Sigmoid colon (tissue), 7 donors: ENCODE results near the gene METTL2A. TPM values are rescaled to one million over a fixed set of nuclear protein-coding genes. Genes with fewer than 3 reads are reported as not detected.
"Not testable (repeated sequence)": the region's sequence is repeated elsewhere in the genome, so short reads cannot be mapped to it uniquely, and the experiment has no call there.

Experiments used
- DNase-seq: peaks from one replicate; pipeline ENCODE4 v3.0.0-alpha.2; 2019
- H3K27ac ChIP-seq, 4 donors: fragments of 200-600 bp; sonication (generic); one replicate each; pipeline ENCODE4 v1.5.1; 2016 to 2019; ENCODE audit warnings: mild to moderate bottlenecking in 1 of 4
- H3K27me3 ChIP-seq, 3 donors: fragments of 200-600 bp; sonication (generic); one replicate each; pipeline ENCODE4 v1.5.1; 2019; ENCODE audit warnings: mild to moderate bottlenecking in 1 of 3
- H3K36me3 ChIP-seq, 4 donors: fragments of 200-600 bp; sonication (generic); one replicate each; pipeline ENCODE4 v1.5.1; 2016 to 2019
- H3K4me1 ChIP-seq, 4 donors: fragments of 200-600 bp; sonication (generic); one replicate each; pipeline ENCODE4 v1.5.1; 2017 to 2019
- H3K4me3 ChIP-seq, 4 donors: fragments of 200-600 bp; sonication (generic); one replicate each; pipeline ENCODE4 v1.5.1; 2017 to 2019; ENCODE audit warnings: mild to moderate bottlenecking in 2 of 4, moderate library complexity in 1 of 4
- H3K9me3 ChIP-seq, 4 donors: fragments of 200-600 bp in 3 of 4; sonication (generic) in 3 of 4; one replicate each; pipeline versions ENCODE4 v1.5.1 to v1.6.1; 2013 to 2019
- WGBS, 2 donors: extraction: QIAGEN DNeasy Blood & Tissue Kit; methylation state at CpG; one replicate each; pipeline ENCODE4 v1.1.7; 2013; 5-methylcytosine and 5-hydroxymethylcytosine counted together
- intact Hi-C: fragments of 100-400 bp; cut with DNase I; formaldehyde crosslinking; loops from one replicate; pipeline ENCODE4 v1.15.1; 2023
- polyA plus RNA-seq, 3 donors: library from polyadenylated mRNA; stranded (reverse); fragments of 200-250 nt; gene quantifications; one replicate each; pipeline ENCODE4 v1.2.3, GENCODE V29; 2013
- small RNA-seq, 3 donors: library from RNA; depleted of rRNA; stranded (forward); fragments of <200 nt; gene quantifications; one replicate each; pipeline ENCODE3, GENCODE V24; 2016
- total RNA-seq, 4 donors: library from RNA; depleted of rRNA; stranded (reverse); fragments of >200 nt; gene quantifications; one replicate each; pipeline ENCODE4 v1.1.0, GENCODE V29; 2016
- donor health status: healthy with polysubstance abuse.
- donor health status: Bipolar disorder and iron deficiency.
- donor health status: healthy.

The METTL2A gene
- total and polyA plus RNA-seq, 7 donors, result 8.6 to 17.8 (median 12.8) TPM

GRCh38 chr17:62490990-62491389 is 67.3 kb downstream of the METTL2A start:
- H3K4me3 ChIP-seq, result not testable (repeated sequence)
- WGBS, 2 donors, result 57 to 75% methylated on average over 1 of the region's 1 CpG

GRCh38 chr17:62493049-62493655 is 69.5 kb downstream of the METTL2A start:
- H3K27me3 ChIP-seq, H3K9me3 ChIP-seq, intact Hi-C loops, DNase-seq, H3K4me3 ChIP-seq, H3K36me3 ChIP-seq, H3K27ac ChIP-seq: not testable (repeated sequence)
- WGBS, 2 donors, result 86 to 87% methylated on average over 5 of the region's 5 CpGs
- peaks cover 0 to 13% (median 0%) of the 10 kb centered on the region in 4 donors for H3K4me1 ChIP-seq

More at GRCh38 chr17:62490990-62491389, 67.3 kb downstream of the METTL2A start:
- H3K27ac ChIP-seq, DNase-seq, H3K36me3 ChIP-seq, intact Hi-C loops, H3K9me3 ChIP-seq, H3K27me3 ChIP-seq: not testable (repeated sequence)
- peaks cover 0 to 13% (median 2%) of the 10 kb centered on the region in 4 donors for H3K4me1 ChIP-seq

GRCh38 chr17:62494073-62494472 is 70.4 kb downstream of the METTL2A start:
- H3K9me3 ChIP-seq, DNase-seq, H3K36me3 ChIP-seq, H3K27me3 ChIP-seq, H3K4me3 ChIP-seq, H3K27ac ChIP-seq, intact Hi-C loops: not testable (repeated sequence)
- peaks cover 0 to 13% (median 2%) of the 10 kb centered on the region in 4 donors for H3K4me1 ChIP-seq
- WGBS, 2 donors, result 87 to 95% methylated on average over 7 of the region's 7 CpGs

- DNase-seq, H3K4me3 ChIP-seq, H3K36me3 ChIP-seq, H3K9me3 ChIP-seq, intact Hi-C loops, H3K27ac ChIP-seq, H3K27me3 ChIP-seq: not testable (repeated sequence)
- 90 to 93% methylated on average over 4 of the region's 4 CpGs for WGBS, 2 donors
- peaks cover 0 to 16% (median 8%) of the 10 kb centered on the region in 4 donors for H3K4me1 ChIP-seq
Observed at GRCh38 chr17:62496344-62496743, 72.6 kb downstream of the METTL2A start.

- intact Hi-C loops, H3K27ac ChIP-seq, H3K4me1 ChIP-seq, H3K27me3 ChIP-seq, DNase-seq, H3K9me3 ChIP-seq, H3K4me3 ChIP-seq, H3K36me3 ChIP-seq: not testable (repeated sequence)
- 92 to 96% methylated on average over 8 of the region's 8 CpGs for WGBS, 2 donors
Observed at GRCh38 chr17:62498796-62499195, 75.1 kb downstream of the METTL2A start.

Small RNA genes lying within 50 kb of the gene (small RNA-seq; reads per million reads assigned to genes)
- gene RNU7-52P, result 0 reads per million in 3 donors

Other genes starting within 250 kb of the METTL2A start
- gene EFCAB3, start 43.3 kb upstream of the METTL2A start, total RNA-seq, result not detected
- gene EFCAB3, start 43.3 kb upstream of the METTL2A start, polyA plus RNA-seq, result not detected
- 10 to 100 TPM; 30.7 to 59.3 (median 36.0) TPM for gene TLK2, start 54.9 kb downstream of the METTL2A start, total RNA-seq
- 10 to 100 TPM; 21.1 to 28.8 (median 22.2) TPM for gene TLK2, start 54.9 kb downstream of the METTL2A start, polyA plus RNA-seq
- gene MRC2, start 203.8 kb downstream of the METTL2A start, total RNA-seq, result 10 to 100 TPM; 19.6 to 94.4 (median 29.1) TPM
- gene MRC2, start 203.8 kb downstream of the METTL2A start, polyA plus RNA-seq, result 1 to 10 TPM; 2.5 to 6.9 (median 3.0) TPM